Dermis blood vessel endothelial cell (primary cell): ENCODE data around the gene ABCD4. TPM values are rescaled to one million over a fixed set of nuclear protein-coding genes. Genes with fewer than 3 reads are reported as not detected.
"Not testable (repeated sequence)": the region's sequence is repeated elsewhere in the genome, so short reads cannot be mapped to it uniquely, and the experiment has no call there.

Experiments used
- DNase-seq: peaks from one replicate; pipeline ENCODE4 v3.0.0; 2010
- total RNA-seq: library from RNA; depleted of rRNA; stranded (reverse); fragments of >200 nt; gene quantifications from 2 replicates; pipeline ENCODE4 v1.2.3, GENCODE V29; 2014

ABCD4 gene
- total RNA-seq = 68.3 and 69.4 TPM in 2 replicates

- DNase-seq = peak; percentile 94
These were observed at the start of gene ABCD4 for GRCh38 chr14:74302634-74303569. ABCD4 (minus strand) TSS chr14:74302934; CDS start chr14:74302912, 22 bp downstream.

- DNase-seq = no peak
These were observed 48.2 kb upstream of the ABCD4 start for GRCh38 chr14:74350928-74351323.

GRCh38 chr14:74350211-74350927, 47.6 kb upstream of the ABCD4 start:
- no peak for DNase-seq

GRCh38 chr14:74349757-74350156, 47.0 kb upstream of the ABCD4 start:
- DNase-seq = no peak

- DNase-seq = no peak
These were observed 46.2 kb upstream of the ABCD4 start for GRCh38 chr14:74348735-74349463.

GRCh38 chr14:74348241-74348734, 45.6 kb upstream of the ABCD4 start, which contains the start of gene VRTN:
VRTN (plus strand) TSS chr14:74348471; CDS start chr14:74356784, 8,313 bp downstream.
- no peak for DNase-seq

GRCh38 chr14:74347795-74348100, 45.0 kb upstream of the ABCD4 start:
- DNase-seq = no peak

- no peak for DNase-seq
These were observed 44.5 kb upstream of the ABCD4 start for GRCh38 chr14:74347097-74347794.

- no peak for DNase-seq
These were observed 43.6 kb upstream of the ABCD4 start for GRCh38 chr14:74346341-74346740.

GRCh38 chr14:74333909-74334308, 31.2 kb upstream of the ABCD4 start:
- no peak for DNase-seq

- DNase-seq = not testable (repeated sequence)
These were observed 27.3 kb upstream of the ABCD4 start for GRCh38 chr14:74329950-74330552.

- peak; percentile 5 for DNase-seq
These were observed 23.8 kb upstream of the ABCD4 start for GRCh38 chr14:74326369-74327152.

- no peak for DNase-seq
These were observed 22.7 kb upstream of the ABCD4 start for GRCh38 chr14:74325446-74325845.

- DNase-seq = peak; percentile 57
These were observed 22.2 kb upstream of the ABCD4 start for GRCh38 chr14:74324931-74325361.

GRCh38 chr14:74314576-74314975, 11.8 kb upstream of the ABCD4 start:
- no peak for DNase-seq

- no peak for DNase-seq
These were observed 10.9 kb upstream of the ABCD4 start for GRCh38 chr14:74313601-74314000.

- no peak for DNase-seq
These were observed 9.4 kb upstream of the ABCD4 start for GRCh38 chr14:74312161-74312560.

- DNase-seq = no peak
These were observed 6.6 kb upstream of the ABCD4 start for GRCh38 chr14:74309125-74310022.

- no peak for DNase-seq
These were observed 6.0 kb upstream of the ABCD4 start for GRCh38 chr14:74308695-74309094.

GRCh38 chr14:74302152-74302628, 544 bp downstream of the ABCD4 start:
- peak; percentile 69 for DNase-seq
